Right forelimb (tissue), 1 donor: ENCODE measurements around the gene MIA3.

Experiments used
- DNase-seq: peaks from one replicate; pipeline ENCODE4 v3.0.0-alpha.2; 2018

MIA3 gene

DNA sequence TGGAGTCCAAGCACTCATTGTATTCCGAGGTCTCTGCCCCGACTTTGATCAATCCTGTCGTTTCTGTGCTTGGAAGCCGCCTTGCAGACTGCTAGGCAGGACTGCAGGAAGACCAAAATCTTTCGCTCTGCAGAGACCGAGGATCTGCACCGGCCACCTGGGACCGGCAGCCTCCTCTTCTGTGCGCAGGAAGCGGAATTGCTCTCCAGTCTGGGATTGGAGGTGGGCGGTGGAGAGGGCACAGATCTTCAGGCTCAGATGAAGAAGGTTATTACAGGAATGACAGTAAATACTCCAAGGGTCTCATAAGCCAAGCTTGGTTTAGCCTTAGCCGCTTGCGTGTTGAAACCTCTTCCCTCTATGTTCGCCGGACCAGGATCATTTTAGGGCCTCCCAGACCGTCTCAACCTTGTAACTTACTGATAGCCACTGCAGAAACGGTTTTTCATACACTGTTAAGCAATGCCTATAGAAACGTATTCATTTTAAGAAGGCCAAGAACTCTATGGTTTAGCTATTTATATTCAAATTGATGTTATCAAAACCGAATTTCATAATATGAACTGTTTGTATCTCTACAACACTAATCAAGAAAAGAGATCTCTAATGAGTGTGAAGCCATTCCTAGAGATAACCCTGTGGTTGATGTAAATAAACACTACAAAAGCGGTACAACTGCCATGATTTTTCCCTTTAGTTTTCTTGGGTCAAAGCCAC, 1.1 kb downstream of the MIA3 start:
- peak; percentile 69 for DNase-seq

DNA sequence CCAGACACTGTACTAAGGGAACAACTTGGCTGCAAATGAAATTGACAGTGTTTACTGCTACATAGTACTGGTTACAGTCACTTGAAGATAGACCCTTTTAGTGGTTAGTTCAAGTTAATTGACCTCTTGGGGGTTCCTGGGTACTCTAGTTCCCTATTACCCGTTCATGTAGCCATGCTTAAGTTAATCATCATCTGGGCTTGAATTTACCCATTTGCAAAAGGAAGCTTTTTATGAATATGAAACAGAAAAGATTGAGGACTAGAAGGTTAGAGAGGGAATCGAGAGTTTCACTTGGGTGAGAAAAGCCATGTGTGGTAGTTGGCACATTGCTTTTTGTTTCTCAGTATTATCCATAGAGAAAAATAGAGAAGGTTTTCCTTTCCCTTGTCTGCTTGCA, 2.7 kb downstream of the MIA3 start:
- no peak for DNase-seq

DNA sequence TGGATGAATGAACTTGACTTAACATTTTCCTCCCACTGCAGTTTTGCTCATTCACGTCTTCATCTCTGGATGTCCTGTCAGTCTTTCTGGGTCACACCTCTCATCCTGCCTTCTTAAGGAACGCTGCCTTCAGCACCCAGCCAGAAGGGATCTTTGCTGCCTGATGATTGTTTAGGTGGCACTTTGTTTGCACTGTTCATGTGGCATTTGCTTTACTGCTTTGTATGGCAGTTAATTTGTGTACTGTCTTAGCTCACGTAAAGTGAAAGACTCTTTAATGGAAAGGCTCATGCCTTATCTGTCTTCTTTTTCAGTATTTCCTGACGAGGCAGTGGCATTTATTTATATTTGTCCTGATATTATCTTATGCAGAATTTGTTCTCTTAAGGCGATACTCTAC, 4.9 kb downstream of the MIA3 start:
- DNase-seq, result no peak

DNA sequence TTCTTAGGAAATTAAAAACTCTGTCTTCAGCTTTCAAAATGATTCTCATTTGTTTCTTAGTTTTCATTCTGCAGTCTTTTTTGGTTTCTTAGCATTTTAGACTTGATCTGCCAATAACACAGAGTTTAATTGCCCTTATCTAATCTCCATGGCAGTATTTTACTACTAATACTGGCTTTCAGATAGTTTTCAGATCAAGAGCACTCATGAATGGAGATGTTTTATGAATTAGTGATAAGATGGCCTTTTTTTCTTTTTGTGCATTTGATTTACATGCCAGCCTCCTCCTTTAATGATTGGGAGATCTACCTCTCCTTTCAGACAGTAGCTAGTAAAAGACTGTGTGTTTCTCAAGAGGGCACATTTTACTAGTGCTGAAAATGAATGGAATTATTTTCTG, 5.6 kb downstream of the MIA3 start:
- DNase-seq, result no peak

DNA sequence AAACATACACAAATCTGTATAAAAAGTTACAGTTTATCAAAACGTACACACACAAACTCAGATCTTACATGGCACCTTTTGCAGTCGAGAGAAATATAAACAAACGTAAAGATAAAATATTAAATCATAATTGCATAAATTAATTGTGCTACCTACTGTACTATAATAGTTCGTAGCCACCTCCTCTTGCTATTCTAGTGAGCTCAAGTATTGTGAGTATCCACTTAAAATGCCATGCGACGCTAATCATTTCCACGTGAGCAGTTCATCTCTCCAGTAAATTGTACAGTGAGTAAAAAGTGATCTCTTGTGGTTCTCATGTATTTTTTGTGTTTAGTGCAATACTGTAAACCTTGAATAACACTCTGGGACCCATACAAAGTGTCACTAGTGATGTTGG, 6.3 kb downstream of the MIA3 start:
- DNase-seq, result no peak

DNA sequence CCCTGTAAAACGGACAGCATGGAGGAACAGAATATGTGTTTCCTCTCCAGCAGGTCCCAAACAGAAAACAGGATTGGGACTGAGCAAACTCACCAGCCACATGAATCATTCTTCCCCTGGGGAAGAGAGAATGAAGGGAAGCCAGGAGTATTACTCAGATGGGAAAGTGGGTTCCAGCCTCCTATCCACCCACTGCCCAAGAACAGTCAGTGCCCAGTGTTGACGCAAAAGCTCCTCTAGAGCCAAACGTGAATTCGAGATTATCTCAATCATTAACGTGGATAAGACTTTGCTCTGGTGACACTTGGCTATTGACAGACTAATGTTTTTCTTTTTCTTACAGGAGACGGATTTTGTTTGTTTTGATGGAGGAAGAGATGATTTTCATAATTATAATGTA, 9.3 kb downstream of the MIA3 start:
- DNase-seq, result no peak

DNA sequence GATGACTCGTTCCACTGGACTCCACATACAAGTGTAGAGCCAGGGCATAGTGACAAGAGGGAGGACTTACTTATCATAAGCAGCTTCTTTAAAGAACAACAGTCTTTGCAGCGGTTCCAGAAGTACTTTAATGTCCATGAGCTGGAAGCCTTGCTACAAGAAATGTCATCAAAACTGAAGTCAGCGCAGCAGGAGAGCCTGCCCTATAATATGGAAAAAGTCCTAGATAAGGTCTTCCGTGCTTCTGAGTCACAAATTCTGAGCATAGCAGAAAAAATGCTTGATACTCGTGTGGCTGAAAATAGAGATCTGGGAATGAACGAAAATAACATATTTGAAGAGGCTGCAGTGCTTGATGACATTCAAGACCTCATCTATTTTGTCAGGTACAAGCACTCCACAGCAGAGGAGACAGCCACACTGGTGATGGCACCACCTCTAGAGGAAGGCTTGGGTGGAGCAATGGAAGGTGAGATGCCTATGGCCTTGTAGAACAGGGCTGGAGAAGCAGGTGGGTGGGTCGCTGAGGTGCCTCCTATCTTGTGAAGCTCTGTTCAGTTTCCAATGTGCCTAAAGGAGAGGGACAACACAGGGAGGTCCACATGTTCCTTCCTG, 12.1 kb downstream of the MIA3 start:
- DNase-seq, result no peak

DNA sequence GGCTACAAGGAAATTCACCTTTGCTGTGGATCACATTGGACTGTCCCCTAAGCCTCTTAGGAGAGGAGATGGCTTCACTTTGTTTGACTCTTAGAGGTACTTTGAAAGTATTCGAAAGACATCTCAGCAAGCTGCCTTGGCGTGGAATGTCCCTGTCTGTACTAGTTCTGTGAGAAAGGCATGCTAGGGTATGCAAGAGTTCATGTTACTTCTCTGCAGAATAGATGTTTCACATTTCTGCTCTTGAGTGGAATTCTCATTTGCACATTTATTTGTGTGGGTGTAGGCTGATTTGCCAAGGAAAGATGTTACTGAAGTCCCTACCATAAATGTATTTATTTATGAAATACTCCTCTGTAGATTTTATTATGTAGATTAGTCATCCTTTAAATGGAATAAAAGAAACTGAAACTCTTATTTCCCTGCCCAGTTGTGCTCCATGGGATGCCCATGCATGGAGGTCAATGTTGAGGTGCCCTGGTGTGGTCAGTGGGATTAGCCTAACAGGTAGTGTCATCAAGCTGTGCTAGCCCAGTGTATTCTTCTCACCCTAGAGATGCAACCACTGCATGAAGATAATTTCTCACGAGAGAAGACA, 13.8 kb downstream of the MIA3 start:
- DNase-seq, result no peak

DNA sequence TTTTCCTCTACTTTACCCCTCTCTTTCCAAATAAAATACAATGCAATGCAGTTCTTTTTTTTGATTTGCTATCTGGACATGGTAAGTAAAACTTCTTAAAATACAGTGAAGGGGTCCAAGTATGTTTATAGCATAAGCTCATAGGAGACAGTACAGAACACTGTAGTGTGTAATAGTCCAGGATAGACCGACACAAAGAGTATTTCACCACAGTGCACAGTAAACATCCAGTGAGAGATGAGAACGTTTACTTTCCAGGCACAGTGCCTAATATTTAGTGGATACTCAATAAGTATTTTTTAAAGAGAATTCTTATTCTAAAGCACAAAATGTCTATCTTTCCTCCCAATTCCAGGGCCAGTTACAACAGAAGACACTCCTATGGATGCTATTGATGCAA, 14.9 kb downstream of the MIA3 start:
- DNase-seq, result no peak

DNA sequence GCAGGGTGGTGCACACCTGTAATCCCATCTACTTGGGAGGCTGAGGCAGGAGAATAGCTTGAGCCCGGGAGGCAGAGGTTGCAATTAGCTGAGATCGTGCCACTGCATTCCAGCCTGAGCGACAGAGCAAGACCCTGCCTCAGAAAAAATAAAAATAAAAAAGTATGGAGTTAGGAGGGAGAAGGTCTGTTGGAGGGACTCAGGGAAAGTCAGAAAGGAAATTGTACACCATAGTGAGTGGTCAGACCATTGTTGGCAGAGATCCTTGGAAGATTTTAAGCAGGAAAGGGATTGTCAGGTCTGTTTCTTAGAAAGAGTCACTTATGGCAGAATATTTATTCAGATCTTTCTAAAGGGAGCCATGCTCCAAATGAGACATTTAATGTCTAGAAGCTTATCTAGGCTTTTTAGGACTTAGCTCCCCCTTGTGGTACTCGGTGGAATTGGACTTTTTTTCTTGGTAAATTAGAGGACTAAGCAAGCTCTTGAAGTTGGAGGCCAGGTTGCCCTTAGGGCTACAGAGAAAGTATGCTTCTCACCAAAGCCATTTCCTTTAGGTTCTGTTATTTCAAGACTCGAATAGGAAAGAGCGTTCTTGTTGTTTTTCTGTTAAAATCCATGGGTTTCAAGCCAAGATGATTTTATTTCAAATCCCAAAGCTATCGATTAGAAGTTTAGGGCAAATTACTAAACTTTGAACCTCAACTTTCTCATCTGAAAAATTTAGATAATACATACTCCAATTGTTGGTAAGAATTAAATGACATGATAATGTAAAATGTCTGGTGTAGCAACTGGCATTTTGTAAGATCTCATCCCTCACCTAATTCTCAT, 16.5 kb downstream of the MIA3 start:
- DNase-seq, result peak; percentile 59

DNA sequence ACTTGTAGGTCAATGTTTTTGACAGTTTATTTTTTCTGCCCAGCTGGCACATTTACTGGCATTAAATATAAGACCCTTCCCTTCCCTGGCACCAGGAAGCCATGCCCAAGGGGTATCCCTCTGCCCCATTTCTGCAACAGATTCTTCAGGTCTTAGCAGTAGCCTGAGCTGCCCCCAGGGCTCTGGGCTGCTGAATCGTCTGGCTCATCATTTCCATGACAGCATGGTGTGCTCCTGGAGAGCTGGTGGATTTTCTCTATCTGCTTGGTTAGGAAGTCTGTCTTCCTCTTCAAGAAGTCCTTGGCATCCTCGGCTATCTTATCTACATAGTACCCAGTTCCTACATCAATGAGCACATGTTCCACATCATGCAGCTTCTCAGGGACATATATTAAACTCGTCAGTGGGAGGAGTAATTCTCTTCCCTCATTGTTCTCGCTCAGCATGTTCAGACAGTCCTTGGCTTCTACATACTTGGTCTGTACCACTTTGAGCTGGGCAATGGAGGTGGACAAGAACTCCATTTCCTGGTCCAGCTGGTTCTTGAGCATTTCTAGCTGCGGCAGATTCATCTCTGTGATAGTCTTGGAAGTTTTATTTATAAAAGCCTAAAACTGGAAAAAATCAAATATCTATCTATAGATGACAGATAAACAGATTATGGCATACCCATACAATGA, 23.5 kb downstream of the MIA3 start:
- no peak for DNase-seq

DNA sequence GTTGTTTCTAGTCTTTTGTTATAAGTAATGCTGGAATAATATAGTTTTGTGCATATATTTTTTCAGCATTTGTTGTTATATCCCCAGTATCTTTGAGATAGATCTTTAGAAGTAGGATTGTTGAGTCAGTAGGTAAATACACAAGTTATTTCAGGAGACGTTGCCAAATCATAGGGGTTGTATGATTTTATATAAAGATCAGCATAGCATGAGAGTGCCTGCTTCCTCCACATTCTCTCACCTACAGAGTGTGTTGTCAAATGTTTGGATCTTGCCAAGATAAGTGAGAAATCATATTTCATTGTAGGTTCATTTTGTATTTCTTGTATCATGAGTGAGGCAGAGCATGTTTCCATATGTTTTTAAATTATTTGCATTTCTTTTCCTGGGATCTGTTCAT, 24.6 kb downstream of the MIA3 start:
- DNase-seq, result no peak

DNA sequence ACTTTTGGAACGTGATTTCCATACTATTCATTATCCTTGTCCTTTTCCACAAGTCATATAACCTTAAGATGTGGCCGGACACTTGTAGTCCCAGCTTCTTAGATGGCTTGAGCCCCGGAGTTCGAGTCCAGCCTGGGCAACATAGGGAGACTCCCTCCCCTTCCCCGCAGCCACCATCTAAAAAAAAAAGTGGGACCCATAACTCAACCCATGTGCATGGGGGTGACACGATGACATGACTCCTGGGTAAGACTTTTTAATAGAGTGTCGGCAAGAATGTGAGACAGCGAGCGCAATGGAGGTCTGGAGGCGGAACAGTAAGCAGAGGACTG, 25.7 kb downstream of the MIA3 start:
- DNase-seq, result no peak

DNA sequence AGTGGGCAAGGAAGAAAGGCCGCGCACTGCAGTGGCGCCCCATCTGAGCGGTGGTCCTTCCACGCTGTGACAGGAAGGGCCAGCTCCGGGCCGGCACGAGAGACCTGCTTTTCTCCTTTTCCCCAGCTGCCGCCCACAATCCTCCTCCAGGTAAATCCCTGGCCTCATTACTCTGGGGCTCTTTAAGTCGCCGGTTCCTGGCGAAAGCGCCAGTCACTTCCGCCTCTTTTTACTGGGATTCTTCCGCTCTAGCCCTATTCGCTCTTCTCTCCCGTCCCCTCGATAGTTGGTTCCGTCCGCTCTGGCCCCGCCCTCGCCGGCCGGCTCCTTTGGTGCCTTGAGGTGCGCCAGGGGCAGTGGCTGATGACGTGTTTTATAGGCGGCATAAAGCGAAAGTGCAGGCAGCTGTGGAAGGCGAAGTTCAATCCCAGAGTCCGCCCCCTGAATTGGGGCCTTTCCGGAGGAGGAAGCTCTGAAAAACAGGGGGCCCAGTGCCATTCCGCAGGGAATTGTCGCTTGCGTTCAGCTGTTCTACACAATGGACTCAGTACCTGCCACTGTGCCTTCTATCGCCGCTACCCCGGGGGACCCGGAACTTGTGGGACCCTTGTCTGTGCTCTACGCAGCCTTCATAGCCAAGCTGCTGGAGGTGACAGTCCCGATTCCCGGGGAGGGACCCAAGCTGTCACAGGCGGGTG, 26.2 kb downstream of the MIA3 start:
- DNase-seq, result peak; percentile 98

DNA sequence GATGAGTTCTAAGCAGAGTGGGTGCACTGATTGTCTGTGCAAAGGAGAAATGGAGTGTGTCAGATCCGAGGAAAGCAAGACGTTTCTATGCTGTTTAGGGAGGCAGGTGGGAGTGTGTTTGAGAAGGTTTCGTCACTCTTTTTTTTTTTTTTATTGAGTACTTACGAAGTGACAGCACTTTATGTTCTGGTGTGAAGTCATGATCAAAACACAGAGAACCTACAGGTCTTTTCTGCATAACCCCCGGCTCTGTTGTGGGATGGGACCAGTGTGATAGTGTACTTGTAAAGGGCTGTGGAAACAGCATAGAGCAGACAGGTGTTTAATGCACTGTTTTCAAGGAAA, 26.7 kb downstream of the MIA3 start:
- no peak for DNase-seq

DNA sequence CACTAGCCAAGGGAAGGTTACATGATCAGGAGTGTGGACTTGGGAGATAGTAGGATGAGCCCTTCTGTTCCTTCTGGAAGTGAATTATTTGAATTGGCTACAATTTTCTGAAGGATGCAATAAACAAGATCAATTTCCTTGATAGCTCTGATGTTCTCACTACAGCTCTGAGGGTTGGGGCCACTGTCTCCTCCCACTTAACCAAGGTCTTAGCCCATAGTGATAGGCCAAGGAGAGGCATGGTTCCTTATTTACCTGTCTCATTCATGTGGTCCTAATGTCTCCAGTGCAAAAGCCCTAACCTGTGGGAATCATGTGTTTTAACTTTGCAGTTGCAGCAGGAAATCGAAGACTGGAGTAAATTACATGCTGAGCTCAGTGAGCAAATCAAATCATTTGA, 34.8 kb downstream of the MIA3 start:
- no peak for DNase-seq

DNA sequence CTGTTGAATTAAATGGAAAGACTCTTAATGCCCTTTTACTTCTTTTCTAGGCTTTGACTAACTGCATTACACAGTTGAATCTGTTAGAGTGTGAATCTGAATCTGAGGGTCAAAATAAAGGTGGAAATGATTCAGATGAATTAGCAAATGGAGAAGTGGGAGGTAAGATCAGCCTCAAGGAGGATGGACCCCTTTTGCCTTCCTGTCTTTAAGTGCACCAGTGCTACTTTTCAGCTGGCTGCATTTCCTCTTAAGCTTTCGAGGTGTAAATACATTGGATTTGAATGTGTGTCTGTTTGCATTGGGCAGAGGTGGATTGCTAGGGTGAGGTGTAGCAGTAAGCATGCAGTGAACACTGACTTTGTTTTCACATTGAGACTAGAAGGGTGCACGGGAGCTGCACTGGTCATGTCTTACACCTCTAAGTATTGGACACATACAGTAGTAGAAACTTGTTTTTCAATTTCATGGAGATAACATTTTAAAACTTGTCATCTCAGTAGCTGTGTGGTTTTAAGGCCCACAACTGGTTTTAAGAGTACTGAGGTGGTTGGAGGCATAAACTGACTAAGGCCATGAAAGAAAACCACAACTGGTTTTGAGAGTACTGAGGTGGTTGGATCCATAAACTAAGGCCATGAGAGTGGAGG, 35.4 kb downstream of the MIA3 start:
- DNase-seq, result no peak

DNA sequence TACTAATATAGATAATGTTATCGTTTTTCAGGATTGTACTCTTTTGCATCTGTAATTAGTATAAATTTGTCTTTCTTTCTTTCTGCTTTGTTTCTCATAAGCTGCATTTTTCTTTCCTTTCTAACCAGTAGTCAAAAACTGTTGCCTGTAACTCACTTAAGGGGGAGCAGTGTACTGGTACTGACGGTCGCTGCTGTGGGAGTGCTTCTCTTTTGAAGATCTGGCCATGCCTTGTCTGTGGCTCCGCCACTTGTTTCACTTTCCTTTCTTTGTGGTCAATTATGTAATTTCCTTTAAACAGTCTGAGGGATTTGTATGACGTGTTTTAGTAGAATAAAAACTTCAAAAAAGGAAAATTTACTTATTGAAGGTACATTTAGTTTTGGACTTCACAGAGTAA, 37.0 kb downstream of the MIA3 start:
- no peak for DNase-seq

DNA sequence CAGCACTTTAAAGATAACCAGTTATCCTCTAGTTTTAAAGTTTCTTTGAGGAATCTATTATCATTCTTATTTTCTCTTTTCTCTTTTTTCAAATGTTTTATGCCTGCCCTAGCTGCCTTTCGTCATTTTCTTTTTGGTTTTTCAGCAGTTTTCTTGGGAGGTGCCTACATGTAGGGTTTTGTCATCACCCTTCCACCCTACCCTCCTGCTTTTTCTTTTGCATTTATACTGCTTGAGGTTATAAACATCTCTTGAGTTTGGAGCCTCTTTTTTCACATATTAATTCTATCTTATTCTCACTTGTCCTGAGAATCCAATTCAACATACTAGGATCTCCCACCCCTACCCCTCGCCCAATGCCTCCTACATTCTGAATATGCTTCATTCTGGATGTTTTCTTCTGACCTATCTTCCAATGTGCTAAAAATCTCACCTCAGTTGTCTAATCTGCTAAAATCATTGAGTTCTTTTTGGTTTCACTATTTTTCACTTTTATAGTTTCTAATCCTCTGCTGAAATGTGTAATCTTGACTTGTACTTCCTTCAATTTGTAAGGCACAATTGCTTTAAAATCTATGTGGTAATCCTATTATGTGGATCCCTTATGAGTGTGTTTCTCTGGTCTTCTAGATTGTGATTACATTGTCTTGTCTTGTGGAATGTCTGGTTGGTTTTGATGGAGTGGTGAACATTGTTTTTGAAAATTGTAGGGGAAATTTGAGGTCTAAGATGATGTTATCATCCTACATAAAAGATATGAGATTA, 38.7 kb downstream of the MIA3 start:
- no peak for DNase-seq

DNA sequence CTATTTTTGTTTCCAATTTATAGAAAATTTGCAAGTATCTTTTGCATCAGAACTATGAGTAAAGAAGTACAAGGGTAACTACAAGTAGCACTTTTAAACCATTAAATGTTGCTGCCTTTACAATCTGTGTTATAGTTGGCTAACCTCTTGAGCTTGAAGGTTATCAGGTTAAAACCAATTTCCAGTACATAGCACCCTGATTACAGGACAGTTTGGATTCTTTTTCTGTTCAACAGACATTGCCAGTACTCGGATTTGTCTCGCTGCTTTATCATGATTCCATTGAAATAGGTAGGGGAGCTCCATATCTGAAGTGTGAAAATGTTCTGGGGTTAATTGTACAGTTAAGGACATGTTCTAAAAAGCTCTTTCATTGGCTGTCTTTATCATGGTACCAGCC, 40.0 kb downstream of the MIA3 start:
- no peak for DNase-seq

DNA sequence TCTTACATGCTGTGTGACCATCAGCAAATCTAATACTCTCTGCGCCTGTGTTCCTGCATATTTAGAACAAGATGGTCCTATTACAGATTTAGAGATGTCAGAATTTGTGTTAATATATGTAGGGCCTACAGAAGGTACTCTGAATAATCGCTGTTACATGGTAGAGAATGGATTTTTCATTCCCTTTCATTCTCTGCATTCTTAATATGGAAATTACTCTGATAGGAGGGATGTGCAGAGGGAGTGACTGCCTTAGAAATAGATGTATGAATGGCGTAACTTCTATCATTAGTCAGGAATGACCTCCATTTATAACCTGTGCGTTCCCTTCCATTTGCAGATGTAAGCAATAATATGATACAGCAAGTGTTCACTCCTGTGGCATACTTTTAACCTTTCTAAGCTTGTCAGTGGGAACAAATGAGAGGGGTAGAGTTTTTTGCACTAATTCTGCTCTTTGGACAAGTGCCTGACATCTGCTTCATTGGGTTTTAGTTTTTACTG, 45.6 kb downstream of the MIA3 start:
- DNase-seq, result no peak
